GF-D8 (cell line): ENCODE results near the gene FRMD3.

Experiments
- DNase-seq: peaks from one replicate; lab custom pipeline; 2025; lab: John Stamatoyannopoulos, UW

FRMD3 gene

DNA sequence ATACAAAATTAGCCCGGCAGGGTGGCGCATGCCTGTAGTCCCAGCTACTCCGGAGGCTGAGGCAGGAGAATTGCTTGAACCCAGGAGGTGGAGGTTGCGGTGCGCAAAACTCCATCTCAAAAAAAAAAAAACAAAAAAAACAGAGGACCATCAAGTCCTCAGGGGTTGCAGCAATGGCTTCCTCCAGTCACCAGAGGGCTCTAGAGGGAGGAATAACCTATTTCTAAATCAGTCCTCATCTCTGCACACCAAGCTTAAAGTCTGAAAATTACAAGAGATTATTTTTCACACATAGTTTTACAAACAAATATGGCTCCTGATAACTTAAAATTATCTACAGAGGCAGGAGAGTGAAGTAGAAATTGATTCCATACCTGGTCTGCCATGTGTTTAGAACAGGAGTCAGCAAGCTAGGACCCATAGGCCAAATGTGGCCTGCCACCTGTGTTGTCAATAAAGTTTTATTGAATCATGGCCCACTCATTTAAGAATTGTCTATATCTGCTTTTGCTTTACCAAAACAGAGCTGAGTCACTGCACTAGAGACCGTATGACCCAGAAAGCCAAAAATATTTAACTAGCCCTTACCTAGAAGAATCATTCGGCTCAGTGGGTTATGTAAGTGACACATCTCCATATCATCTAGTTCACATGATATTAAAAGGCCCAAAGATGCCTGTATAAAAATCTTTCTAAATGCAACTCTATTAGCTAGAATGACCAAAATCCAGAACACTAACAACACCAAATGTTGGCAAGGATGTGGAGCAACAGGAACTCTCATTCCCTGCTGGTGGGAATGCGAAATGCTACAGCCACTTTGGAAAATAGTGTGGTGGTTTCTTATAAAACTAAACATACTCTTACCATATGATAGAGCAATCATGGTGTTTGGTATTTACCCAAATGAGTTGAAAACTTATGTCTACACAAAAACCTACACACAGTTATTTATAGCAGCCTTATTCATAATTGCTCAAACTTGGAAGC, 207.7 kb downstream of the FRMD3 start:
- no peak for DNase-seq

DNA sequence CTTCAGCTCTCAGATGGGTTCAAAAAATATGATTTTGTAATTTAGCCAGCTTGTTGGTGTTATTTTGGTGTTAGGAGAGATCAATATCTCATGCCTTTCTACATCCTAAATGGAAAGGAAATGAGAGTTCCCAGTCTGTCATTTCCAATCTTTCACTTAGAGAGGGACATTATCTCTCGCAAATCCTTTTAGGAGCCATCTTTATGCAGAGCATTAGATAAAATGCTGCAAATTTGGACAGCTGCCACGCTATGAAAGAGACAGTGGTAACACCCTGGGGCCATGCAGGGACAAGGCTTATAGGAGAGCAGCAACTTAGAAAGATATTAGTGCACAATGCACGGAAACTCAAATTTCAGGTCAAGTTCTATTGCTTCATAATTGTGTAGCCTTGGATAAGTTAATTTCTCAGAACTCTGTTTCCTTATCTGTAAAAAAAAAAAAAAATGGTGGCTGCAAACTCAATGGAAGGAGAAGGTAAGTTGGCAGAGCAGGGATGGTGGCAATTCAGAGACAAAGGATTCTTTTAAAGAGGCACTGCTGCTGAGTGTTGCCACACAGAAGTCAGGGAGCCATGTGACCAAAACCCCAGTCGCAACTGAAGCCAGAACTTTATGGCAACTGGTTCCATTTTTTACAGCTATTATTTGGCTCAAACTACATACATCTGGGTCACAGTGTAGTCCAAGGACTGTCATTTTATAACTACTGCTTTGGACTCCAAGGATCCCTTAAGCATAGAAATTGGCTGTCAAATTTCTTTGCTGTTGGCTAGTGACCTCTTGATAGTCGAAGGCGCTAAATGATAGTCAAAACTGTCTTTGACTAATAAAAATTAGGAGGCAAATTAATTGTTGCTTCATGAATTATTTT, 210.2 kb downstream of the FRMD3 start:
- no peak for DNase-seq

DNA sequence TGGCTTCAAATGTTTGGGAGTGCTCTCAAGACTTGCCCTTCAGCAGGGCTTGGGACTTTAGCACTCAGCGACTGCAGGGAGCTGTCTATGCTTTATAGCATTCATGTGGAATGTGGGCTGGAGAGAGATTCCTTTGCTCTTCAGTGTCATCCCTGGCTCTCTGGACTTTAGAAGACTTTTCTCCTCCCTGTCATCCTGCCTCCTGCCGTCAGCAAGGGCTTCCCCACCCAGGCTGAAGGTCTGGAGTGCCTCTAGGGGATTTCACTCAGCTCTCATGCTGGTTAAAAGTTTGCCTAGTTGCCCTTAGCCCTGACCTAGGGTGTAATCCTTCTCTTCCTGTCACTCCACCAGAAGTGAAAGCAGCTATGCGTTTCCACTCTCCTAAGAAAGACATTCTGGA, 210.9 kb downstream of the FRMD3 start:
- DNase-seq, result no peak

DNA sequence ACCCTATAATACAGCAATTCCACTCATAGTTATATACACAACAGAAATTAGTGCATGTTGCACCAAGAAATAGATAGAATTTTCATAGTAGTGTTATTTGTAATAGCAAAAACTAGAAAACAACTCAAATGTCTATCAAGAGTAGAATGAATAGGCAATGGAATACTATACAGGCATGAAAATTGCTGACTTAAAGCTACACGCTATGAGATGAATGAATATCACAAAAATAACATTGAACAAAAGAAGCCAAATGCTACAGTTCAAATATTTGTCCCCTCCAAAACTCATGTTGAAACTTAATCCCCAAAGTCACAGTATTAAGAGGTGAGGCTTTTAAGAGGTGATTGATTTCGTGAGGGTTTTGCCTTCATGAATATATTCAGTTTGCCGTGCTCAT, 215.1 kb downstream of the FRMD3 start:
- DNase-seq, result no peak

DNA sequence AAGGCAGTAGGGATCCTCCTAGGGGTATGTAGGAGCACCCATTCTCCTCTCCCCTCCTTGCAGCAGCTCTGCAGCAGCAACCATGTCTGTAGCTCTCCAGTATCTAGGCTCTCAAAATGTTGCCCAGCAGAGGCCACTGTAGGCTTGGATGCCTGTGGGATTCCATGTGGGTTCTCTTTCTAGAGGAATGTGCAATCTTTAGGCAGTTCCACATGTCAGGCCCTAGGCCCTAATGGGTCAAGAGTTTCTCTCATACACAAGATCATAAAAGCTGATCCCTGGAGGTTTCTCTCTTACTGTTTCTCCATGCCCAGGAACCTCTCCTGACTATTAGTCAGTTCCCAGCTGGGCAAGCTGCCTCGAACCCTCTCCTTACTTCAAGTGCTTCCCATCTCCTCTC, 215.8 kb downstream of the FRMD3 start:
- no peak for DNase-seq

DNA sequence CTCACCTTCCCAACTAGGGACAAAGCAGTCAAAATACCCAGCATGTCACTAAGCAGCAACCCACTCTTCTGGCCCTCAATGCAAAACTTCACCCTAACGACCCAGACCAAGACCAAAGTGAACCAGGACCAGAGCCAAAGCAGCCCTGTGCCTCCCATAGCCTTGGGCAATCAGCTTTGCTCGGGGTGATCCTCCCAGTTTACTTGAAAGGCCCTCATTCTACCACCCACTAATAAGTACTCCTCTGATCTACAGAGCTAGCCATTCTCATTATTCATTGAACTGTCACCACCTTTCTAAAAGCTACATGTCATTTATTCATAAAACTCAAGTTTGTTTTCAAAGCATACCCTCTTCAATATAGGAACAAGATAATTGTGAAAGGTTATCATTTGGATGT, 221.0 kb downstream of the FRMD3 start:
- no peak for DNase-seq

DNA sequence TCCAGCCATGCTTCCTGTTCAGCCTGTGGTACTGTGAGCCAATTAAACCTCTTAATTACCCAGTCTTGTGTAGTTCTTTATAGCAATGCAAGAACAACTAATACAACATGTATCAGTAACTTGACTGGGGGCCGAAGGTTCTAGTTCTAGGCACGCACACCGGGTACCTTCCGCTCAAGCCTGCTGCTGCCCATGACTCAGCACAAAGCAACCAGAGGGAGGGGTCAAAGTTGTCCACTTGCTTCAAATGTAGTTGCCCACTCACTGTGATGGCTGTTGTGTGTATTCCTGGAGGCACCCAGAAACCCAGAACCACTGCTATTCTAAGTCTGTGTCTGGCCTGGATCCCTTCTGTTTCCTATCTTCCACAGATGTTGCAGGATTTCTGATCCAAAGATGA, 222.6 kb downstream of the FRMD3 start:
- DNase-seq, result no peak

DNA sequence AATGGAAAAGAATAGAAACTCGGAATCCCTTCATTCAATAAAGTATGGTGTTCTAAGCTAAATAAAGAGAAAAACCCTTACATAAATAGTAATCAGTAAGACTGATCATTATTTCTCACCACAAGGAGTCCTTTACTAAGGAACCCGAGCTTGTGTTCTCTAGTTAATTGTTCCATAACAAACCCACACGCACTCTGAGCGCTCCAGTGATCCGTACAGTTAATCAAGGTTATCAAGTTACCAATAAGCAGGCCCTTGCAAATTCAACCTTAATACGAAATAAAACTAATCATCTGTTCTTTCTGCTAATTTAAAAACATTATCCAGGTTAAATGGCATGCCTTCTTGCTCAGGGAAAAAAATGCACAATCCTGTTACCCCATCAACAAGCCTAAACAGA, 224.4 kb downstream of the FRMD3 start:
- no peak for DNase-seq

DNA sequence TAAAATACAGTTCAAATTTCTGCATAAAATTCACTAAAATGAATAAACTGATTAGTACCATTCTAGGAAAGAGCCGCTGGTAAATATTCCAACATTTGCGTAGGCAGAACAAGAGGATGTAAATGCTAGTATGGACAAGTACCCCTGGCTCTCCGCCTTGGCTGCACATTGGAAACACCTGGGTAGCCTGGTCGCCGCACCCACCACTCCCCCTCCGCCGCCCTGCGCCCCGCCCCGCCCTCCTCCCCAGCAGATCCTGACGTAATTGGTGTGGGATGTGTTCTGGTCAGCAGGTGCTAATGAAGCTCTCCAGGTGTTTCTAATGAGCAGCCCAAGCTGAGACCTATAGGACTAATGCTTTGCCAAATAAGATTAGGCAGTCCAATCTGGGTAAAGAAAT, 225.7 kb downstream of the FRMD3 start:
- DNase-seq, result no peak

DNA sequence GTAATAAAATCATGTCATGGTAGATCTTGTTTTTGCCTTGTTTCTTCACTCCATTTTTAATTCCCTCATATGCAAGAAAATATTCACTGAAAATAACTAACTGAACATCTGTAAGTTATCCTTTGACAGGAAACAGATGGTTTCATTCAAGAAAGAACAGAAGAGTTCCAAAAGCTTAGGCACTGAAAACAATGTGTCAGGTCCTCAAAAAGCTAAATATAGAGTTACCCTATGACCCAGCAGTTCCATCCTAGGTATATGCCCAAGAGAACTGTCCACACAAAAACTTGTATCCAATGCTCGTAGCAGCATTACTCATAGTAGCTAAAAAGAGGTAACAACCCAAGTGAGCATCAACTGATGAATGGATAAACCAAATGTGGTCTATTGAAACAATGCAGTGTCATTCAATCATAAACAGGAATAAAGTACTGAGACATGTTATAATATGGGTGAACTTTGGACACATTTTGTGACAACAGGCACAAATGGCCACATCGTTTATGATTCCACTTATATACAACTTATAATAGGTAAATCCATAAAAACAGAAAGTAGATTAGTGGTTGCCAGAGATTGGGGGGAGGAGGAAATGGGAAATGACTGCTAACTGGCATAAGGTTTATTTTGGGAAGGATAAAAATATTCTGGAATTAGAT, 231.0 kb downstream of the FRMD3 start:
- DNase-seq, result no peak

DNA sequence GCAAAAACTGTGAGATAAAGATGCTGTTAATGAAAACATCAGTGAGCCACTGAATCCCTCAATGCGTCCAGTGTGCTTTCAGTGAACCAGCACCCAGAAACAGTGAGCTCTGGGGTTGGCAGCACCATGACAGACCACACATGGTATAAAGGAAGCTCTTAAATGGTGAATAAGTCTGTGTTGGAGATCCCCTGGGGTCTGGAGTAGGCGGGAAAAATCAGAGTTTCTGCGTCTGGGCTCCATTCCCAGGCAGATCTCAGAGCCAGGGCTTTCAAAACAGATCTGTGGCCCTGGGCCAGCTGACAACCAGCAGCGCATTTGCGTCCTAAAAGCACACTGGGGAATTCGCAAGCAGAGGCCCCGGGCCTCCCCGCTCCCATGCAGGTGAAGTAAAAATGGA, 233.5 kb downstream of the FRMD3 start:
- no peak for DNase-seq

DNA sequence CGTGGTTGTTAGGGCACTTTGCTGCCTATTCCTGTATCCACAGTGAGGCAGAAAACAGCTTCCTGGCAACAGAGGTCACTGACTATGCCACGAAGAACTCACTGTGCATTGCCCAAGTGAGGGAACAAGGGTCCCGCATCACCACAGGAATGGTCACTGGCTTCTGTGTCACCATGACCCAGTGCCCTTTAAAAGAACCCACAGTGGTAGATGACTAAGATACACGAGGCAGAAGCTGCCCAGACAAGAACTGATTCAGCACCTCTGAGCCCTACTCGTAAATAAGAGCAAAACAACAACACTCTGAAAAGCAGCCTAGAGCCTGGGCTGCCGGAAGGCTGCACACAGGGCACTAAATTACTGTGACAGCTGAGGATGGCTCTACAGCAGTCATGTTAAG, 238.6 kb downstream of the FRMD3 start:
- no peak for DNase-seq

DNA sequence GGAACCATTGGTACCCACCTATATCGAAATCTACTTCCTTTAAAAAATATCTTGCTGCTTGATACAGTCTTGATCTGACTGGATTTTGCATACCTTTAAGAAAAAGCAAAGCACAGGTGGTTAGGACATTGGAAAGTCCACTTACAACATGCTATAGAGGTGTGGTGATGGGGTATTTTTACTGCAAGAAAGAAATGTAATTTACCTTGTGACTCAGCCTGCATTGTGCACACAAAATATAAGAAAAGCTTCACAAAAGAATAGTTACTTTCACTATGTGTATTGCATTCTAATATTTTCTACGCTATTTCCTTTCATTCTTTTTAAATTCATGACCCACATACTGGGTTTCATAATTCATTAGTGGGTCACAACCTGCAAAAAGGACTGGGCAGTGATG, 239.1 kb downstream of the FRMD3 start:
- DNase-seq, result no peak

DNA sequence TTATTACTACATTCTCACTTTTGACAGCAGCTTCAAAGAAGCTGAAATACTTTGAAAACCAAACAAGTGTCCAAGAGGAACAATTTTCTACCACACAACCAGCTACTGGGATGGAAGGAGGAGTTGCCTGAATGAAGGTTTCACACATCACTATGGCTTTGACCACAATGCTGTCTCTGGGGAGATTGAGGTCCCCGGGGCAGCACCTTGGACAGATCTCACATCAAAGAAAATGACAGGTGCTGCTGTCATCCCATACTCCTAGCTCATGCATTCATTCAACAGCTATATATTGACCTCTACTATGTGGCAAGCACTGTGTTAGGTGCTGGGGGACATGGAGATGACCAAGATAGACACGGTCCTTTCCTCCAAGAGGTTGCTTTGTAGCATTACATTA, 242.1 kb downstream of the FRMD3 start:
- no peak for DNase-seq

DNA sequence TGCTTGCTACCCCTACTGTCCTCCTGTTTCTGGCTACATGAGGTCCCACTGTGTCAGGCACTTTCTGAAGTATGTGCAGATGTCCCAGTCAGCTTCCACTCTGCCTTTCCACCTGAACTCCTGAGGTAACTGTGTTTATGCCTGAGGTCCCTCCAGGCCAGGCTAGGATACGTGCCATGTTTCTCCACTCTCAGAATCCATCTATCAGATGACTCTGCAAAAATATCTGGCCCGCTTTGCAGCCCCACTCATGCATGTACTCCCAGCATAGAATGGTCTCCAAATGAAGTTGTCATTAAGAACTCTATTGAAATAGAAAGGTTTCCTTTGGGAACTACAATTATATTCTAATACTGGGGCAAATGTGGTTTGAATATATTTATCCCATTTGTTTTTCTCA, 243.4 kb downstream of the FRMD3 start:
- no peak for DNase-seq

DNA sequence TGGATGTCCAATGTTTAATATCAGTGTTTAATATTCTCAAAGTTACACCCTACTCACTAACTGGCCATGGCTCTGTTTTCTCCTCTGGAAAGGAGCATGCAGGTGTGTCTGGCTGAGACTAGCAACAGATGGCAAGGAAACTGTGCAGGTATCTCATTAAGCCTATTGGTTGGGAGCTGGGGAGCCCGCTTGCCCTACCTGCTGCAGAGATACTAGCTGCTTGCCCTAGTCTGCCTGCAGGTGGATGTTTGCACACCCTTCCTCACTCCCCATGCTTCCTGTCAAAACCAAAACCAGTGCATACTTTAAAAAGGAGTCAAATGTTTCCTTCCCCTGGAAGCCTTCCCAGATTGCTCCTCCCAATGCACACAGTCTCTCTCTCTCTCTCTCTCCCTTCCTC, 247.0 kb downstream of the FRMD3 start:
- no peak for DNase-seq

DNA sequence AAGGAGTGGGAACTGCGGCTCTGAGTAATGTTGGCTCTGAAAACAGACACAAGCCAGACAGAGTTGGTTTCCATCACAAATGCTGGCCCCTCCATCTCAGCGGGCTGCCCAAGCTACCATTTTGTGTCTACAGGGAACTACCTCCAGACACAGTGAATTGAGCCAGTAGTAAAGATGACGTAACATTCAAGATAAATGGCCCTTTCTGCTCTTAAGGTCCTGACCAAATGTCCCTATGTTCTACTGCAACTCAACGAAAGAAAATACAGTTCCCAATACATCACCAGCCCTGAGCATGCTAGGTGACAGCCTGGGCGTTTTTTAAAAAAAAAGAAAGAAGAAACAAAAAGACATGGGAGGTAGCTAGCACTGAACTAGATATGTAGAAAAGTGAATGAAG, 247.5 kb downstream of the FRMD3 start:
- no peak for DNase-seq

DNA sequence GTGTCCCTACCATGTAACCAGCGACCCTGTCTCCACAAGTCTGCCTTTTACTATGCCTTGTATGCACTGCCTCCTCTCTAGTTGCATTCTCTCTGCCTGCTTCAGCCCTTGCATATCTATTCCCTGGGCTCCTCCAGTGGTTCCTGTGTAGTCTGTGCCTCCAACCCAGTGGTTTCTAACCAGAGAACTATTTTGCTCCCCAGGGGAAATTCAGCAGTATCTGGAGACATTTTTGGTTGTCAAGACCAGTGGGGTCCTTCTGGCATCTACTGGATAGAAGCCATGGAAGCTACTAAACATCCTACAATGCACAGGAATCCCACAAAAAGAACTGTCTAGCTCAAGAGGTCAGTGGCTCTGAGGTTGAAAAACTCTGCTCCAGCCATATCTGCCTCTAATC, 251.2 kb downstream of the FRMD3 start:
- DNase-seq, result no peak

DNA sequence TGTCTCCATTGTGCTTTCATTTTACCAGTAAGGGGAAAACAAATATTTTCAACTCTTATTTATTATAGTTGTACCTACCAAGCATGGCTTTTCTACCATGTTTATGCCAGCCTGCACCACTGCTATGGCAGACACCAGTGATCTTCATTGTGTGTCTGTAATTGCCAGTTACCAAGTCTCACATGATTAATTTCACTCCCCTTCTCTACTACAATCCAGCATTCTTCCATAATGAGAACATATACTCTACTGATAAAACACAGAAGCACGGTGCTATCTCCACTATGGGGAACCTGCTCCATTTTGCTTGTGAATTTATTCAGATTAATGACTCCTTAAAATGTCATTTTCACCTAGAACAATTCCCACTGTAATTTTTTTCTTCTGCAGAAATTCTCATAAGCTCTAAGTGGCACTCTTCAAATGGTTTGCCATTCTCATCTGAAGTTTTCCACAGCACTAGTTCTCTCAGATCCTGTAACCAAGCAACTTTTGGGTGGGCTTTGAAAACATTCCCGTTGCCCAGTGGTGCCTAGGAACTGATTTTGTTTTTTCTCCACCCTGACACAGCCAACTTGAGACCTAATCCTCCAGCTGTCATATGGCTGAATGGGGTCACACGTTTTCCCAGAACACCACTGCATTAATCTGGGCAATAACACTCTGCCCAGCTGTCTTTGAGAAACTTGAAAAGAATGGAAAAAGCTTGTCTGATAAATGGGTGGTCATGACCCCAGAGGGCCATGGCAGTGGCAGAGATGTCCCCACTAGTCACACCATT, 252.6 kb downstream of the FRMD3 start:
- no peak for DNase-seq

DNA sequence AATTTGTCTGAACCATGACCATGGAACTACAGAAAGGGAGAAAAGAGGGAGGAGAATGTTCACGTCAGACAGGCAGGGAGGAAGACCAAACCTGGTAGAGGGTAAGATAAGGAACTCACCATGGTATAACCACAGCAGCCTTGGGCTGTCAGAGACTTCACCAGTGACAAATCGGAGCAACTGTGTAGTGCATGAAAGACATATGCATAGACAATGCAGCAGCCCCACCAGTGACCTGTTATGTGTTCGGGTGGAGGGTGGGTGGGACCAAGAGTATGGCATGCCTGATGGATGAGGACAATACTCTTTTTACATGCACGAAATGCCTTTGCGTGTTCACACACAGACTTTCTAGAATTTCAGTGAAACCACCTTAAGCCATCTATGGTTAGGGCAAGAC, 253.5 kb downstream of the FRMD3 start:
- no peak for DNase-seq

DNA sequence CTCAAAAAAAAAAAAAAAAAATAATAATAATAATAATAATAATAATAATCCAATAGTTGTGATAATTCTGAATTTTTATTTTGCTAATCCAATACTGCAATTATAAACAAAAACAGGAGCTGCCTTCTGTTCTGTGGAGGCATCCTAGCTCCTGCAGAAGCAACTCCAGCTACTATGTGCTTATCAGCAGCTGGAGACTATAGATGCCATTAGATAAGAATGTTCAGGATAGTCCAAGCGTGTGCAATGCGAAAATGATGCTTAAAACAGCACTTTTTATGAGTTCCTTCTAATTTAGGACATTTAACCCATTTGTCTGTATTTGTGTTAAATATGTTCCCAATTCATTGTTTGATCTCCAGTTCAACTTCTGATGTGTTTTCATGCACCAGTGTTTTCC, 254.7 kb downstream of the FRMD3 start:
- no peak for DNase-seq
